ENCODE results near the gene DRICH1.
"Not testable (repeated sequence)": the region's sequence is repeated elsewhere in the genome, so short reads cannot be mapped to it uniquely, and the experiment has no call there.

Gene DRICH1

GRCh38 chr22:23632178-23632577 lies at the start of gene DRICH1:
Gene DRICH1 (minus strand): TSS chr22:23632321. CDS start chr22:23632023, 298 bp downstream.
- DNase-seq, result no peak

GRCh38 chr22:23681026-23681809 lies 49.1 kb upstream of the DRICH1 start:
- DNase-seq, result no peak

- no peak for DNase-seq
Measured at GRCh38 chr22:23678133-23678532, 46.0 kb upstream of the DRICH1 start.

- DNase-seq, result no peak
Measured at GRCh38 chr22:23677701-23677995, 45.5 kb upstream of the DRICH1 start.

- not testable (repeated sequence) for DNase-seq
Measured at GRCh38 chr22:23676841-23677700, 45.0 kb upstream of the DRICH1 start.

- DNase-seq, result no peak
Measured at GRCh38 chr22:23675502-23676415, 43.6 kb upstream of the DRICH1 start.

GRCh38 chr22:23674886-23675501 lies 42.9 kb upstream of the DRICH1 start:
- not testable (repeated sequence) for DNase-seq

- DNase-seq, result no peak
Measured at GRCh38 chr22:23673826-23674690, 41.9 kb upstream of the DRICH1 start.

- no peak for DNase-seq
Measured at GRCh38 chr22:23673050-23673620, 41.0 kb upstream of the DRICH1 start.

GRCh38 chr22:23672307-23673049 lies 40.4 kb upstream of the DRICH1 start:
- DNase-seq, result not testable (repeated sequence)

- DNase-seq, result not testable (repeated sequence)
Measured at GRCh38 chr22:23671387-23671786, 39.3 kb upstream of the DRICH1 start.

- no peak for DNase-seq
Measured at GRCh38 chr22:23670378-23671295, 38.5 kb upstream of the DRICH1 start.

- DNase-seq, result not testable (repeated sequence)
Measured at GRCh38 chr22:23660381-23660780, 28.3 kb upstream of the DRICH1 start.

GRCh38 chr22:23657727-23658126 lies 25.6 kb upstream of the DRICH1 start:
- no peak for DNase-seq

- no peak for DNase-seq
Measured at GRCh38 chr22:23655891-23656475, 23.9 kb upstream of the DRICH1 start.

GRCh38 chr22:23652711-23653110 lies 20.6 kb upstream of the DRICH1 start:
- no peak for DNase-seq

- no peak for DNase-seq
Measured at GRCh38 chr22:23652286-23652685, 20.2 kb upstream of the DRICH1 start.

- no peak for DNase-seq
Measured at GRCh38 chr22:23651676-23652075, 19.6 kb upstream of the DRICH1 start.

- no peak for DNase-seq
Measured at GRCh38 chr22:23649071-23649501, 17.0 kb upstream of the DRICH1 start.

All from SIG-M5 (cell line).